GM19035 (cell line): ENCODE measurements around the gene ZXDC.

Experiments used
- ATAC-seq: cut with Tn5 transposase; IDR thresholded peaks from one replicate; pipeline ENCODE4 v1.9.1; 2021; ENCODE audit not compliant: unreplicated experiment

ZXDC gene

GRCh38 chr3:126456766-126457388, 18.8 kb downstream of the ZXDC start:
- no peak for ATAC-seq

DNA sequence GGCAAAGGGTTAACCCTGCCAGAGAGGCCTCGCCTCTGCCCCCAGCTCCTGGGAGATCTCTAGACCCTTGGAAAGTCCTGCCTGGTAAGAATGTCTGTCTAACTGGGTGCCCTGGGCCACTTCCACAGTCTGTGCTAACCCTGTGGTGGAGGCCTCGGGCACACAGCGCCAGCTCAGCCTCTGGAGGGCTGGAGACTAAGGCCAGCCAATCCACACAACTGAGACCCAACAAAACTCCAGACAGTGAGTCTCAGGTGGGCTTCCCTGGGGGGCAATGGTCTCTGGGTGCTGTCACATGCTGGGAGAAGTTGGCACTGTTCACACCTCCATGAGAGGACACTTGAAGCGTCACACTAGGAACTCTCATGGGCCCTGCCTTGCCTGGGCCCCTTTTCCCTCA, 19.5 kb downstream of the ZXDC start:
- ATAC-seq = no peak

GRCh38 chr3:126454437-126455198, 21.1 kb downstream of the ZXDC start:
- ATAC-seq = no peak

DNA sequence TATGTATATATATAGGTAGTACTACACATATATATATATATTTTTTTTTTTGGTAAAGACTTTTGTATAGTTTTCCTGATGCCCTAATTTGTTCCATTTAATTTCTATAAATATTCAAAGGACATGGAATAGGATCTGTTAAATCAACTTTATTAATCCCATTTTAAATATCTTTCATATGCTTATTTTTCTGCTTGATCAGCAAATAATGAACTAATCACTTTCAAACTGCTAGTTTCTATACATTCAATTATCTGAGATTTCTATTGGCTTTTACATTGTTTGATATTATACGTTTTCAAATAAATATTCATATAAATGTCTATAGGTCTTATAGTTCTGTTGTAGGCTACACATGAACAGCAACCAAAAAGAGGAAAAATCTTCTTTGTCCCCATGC, 21.7 kb downstream of the ZXDC start:
- no peak for ATAC-seq

DNA sequence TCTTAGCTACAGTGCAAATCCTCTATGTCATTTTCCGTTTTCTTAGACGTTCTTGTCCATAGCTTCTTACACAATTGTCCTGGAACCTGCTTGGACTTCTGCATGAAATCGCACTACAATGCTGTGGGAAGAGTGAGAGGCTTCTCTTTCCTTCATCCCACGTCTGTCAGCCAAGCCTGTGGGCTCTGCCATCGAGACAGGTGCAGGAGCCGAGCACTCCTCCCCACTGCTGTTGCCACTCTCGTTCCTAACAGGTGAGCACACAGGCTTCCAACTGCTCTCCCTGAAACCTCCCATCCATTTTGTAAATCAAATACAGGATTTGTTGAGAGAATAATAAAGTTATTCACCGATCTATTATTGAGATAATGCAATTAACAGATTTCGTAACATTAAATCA, 23.5 kb downstream of the ZXDC start:
- ATAC-seq = no peak

DNA sequence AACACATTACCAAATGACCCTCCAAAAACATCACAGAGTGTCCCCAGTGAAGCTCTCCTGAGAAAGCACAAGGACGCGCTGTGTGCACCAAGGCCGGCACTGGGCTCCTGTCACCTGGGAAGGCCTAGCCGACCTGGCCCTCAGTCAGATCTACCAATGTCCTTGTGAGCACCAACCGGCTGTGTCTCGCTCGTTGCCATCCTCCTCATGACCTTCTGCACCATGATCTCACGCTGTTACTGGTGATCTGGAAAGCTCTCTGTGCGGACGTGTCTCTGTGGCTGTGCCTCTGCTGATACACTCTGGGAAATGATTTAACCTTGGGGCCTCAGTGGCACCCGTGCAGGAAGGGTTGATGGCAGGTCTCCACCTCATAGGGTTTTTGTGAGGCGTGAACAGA, 24.2 kb downstream of the ZXDC start:
- ATAC-seq = no peak

GRCh38 chr3:126450744-126451143, 24.9 kb downstream of the ZXDC start:
- ATAC-seq = no peak

GRCh38 chr3:126450219-126450618, 25.5 kb downstream of the ZXDC start:
- no peak for ATAC-seq

DNA sequence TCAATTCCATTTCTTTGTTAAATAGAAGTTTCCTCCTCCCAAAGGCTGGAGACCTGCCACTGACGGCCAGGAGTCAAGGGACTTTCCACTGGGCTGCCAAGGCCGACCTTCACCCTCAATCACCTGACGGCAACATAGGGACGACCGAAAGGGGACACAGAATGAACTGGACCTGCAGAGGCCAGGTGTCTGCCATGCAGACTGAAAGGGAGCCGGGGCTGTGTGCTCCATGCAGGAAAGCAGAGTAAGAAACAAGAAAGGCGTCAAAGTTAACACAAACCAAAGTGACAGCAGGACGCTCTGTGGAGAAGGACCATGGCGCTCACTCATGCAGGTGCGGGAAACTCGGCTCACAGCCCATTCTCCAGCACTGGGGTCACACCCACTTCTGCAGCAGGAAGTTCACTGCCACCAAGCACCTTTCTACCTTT, 26.1 kb downstream of the ZXDC start:
- ATAC-seq = no peak

- ATAC-seq = no peak
These were observed 26.9 kb downstream of the ZXDC start for GRCh38 chr3:126448893-126449180.

DNA sequence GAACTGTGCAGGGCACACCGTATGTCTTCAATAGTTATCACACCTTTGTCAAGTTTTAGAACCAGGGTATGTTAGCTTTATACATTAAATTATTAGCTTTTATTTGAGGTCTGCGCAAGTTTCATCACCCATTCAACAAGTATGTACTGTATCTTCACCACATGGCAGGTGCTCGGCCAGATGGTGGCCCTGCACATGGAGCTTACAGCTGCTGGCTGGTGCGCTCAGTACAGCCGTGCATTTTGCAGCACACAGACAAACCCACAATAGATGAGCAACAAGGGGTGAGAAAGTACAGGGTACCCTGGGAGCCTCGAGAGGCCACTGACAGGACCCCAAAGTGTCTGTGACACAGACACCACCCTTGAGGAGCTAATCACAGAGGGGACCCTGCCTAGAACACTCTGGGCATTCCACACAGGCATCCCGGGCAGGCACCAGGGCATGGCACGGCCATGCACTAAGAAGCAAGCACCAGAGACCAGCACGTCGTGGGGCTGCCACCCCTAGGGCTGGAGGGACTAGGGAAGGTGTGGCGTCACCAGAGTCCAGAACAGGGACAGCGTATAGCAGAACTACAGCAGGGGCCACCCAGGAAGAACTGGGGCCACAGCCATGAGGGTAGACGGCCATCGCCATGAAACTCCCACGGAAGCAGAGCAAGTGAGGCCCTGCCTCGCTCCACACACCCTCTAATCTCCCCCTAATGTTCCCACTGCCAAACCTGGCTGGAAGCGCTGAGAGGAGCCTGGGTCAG, 27.4 kb downstream of the ZXDC start:
- no peak for ATAC-seq

DNA sequence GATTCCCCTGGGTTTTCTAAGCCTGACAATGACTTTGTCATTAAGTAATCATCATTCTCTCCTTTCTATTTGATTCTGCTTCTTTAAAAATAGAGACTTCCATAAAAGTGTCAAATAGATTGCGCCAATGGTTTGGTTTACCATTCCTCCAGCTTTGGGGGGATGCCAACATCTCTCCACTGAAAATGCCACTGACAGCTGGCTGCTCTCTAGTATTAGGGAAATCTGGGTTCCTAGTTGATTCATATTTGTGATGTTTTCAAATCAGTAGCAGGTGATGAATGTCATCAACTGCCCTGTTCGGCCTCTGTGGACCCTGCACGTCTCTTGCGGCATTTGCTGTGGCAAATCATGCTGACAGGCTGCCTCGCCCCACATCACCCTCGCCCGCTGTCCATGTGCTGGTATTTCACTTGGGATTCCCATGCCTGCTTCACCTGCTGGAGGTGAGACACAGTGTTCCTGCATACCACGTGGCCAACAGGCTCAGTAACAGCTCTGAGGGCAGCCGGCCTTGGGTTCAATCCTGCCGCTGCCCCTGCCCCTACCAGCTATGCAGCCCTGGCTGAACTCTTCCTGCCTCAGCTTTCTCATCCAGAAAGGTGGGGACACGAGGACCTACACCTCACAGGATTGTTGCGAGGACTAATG, 28.1 kb downstream of the ZXDC start:
- no peak for ATAC-seq

DNA sequence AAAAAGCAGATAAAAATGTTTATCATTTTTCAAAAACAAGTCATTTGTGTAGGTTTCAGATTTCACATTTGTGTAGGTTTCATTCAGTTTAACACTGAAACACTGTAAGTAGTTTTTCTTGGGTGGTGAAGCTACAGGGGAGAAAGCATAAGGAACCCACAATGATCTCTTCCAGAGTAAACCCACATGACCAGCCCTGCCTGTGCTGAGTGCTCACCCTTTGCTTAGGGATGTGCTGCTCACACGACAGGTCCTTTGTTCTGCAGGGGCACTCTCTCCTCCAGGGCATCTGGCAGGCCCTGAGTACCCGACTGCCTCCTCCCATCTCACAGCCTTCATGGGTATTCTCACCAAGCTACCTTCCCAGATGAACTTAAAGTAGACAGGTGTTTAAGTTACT, 28.9 kb downstream of the ZXDC start:
- no peak for ATAC-seq

DNA sequence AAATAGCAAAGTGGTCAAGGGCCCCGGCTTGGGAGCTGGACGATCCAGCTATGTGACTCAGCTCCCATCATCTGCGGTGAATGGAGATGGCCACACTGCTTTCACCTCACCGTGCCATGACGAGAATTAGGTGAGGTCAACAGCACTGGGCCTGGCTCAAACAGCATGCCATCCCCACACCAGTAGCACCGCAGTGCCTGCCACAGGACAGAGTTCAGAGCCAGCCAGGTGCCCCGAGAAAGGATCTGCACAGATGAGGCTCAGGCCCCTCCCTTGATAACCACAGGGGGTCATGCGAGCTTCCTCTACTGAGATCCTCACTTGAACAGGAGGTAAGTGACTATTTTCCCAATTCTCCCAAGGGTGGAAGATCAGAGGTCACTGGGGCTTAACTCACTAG, 29.4 kb downstream of the ZXDC start:
- ATAC-seq = no peak

DNA sequence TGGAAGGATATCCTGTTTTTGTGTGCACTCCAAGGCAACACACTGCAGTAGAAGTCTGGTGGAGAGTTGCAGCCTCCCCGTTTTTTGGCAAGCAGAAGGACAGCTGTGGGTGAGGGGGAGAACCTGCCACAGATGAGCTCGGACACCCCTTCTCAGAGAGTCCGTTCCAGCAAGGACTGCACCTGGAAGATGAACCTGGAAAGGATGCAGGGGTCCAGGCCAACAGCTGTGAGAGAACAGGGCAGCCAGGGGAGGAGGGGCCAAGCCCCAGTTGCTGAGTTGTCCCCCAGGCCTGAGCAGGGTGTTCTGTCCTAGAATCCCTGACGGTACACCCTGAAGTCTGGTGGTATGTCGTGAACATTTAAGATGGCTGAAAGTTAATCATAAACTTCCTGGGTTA, 30.2 kb downstream of the ZXDC start:
- no peak for ATAC-seq

DNA sequence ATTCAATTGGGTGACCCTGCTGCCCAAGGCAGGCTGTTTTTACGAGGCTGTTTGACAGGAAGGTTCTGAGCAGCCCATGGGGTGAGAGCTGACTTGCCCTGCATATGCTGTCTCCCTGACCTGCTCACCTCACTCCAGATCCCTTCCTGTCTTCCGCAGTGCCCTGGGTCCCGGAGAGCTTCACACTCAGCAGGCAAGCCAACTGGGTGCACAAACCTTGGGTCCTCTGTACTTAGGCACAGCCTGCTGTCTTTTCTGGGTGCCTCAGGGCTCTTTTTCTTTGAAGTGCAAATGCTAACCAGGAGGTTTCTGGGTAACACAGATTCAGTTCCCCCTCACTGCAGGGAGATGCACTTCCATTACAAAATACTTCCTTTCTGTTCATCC, 32.8 kb downstream of the ZXDC start:
- no peak for ATAC-seq

DNA sequence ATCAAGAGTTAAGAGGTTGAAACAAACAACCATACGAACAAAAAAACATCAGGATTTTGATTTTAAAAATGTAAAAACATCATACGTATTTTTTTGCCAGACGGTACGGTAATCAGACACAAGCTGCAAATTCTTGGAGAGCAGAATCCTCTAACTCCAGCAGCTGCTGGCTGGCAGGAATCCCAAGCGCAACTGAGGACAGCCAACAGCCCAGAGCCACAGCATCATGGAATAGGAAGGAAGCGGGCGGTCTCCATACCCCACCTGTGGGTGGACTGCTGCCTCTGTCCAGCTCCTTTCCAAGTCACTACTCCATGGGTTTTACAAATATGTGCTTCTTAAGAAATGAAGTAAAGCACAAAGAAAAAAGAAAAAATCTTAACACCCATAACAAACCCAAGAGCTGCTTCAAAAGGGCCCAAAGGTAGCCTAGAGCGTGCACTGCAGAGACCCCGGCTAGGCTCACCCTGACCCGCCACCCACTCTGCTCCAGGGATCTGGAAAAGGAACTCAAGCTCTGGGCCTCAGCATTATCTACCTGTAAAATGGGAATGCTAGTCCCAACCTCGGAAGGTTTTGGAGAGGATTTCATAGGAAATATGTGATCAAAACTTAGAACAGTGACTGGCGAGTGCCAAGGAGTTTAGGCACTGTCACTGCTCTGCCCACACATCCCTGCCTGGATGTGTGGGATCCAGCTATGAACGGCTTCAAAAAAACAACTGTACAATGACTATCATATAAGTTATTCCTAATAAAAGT, 33.4 kb downstream of the ZXDC start:
- no peak for ATAC-seq

GRCh38 chr3:126441256-126441880, 34.3 kb downstream of the ZXDC start:
- ATAC-seq = no peak

DNA sequence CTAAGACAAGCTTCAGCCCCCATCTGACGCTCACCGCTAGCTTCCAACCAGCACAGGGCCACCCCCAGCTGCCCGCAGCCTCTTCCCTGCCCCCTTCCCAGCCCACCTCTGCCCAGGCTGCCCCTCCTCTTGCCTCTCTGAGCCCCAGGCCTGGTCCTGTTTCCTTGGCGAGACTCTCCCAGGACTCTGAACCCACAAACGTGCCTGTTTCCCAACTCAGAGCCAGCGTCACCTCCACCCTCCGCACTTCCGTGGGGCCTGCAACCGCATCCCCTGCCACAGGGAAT, 35.0 kb downstream of the ZXDC start:
- ATAC-seq = no peak

DNA sequence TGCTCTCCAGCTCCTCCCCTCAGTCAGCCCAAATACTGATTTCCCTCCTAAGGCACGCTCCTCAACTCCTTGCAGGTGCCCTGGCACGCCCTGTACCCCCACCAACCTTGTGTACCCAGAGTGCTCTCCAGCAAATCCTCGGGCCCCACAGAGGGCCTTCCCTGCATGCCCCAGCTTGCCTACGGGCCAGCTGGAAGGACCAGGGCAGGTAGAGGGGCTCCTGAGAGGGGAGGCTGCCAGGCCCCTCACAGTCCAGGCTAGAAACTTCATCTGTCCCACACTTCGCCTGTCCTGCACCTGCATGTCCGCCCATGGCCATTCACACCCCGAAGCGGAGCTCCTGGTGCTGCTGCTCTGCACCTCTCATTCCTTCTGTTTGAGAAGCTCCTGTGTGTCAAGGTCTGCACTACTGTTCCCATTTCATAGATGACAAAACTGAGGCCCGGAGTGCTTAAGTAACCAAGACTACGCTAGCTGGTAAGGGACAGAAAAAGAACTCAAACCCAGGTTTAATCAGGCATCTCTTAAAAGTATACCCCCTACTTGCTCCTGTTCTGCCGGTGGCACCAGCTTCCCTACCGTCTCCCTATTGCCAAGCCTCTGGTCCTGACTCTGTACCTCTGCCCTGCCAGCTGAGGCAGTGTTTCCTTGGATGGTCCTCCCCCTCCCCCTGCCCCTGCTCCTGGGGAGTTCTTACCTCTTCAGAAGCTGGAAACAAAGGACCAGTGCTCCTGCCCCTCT, 35.6 kb downstream of the ZXDC start:
- no peak for ATAC-seq
